OCI-M2 (cell line): ENCODE measurements around the gene PPP2R1B.

Source experiments
- DNase-seq: peaks from one replicate; lab custom pipeline; 2025; ENCODE audit not compliant: unreplicated experiment; lab: John Stamatoyannopoulos, UW

Gene PPP2R1B

GRCh38 chr11:111749646-111750045 lies 16.5 kb downstream of the PPP2R1B start:
- DNase-seq = no peak

DNA sequence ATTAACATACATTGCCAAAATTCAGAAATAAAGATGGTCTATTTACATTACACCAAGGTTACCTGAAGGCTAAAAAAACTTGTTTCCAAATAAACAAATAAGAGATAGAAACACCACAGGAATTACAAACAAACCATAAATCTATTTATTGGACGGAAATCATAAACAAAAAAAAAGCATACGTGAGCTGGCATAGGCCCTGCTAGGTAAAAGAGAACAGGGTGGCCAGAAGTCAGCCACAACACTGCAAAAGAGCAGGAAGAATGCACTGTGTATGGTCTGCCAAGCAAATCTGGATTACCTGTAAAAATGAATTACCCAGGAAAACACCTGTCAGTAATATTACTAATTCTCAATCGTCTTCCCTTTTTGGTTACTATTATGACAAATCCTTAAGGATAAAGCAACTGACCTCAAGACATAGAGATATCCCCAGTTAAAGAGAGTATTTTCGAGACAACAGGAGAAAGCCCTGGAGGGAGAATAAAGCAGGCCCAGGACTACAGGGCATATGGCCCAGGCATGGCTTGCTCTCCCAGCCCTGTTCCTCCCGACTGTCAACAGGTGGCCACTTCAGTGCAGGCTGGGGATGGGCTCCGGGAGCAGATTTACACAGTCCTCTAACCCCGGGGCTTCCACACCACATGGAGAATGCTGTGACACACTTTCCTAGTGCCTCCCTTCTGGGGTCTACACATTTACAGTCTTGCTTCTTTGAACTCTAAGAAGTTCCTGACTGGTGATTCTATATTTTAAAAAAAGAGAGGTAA lies 18.0 kb downstream of the PPP2R1B start:
- no peak for DNase-seq

GRCh38 chr11:111745719-111746504 lies 20.3 kb downstream of the PPP2R1B start:
- DNase-seq = no peak

- no peak for DNase-seq
Observed at GRCh38 chr11:111743700-111744099, 22.5 kb downstream of the PPP2R1B start.

- DNase-seq = no peak
Observed at GRCh38 chr11:111741751-111742150, 24.4 kb downstream of the PPP2R1B start.

GRCh38 chr11:111739299-111739698 lies 26.9 kb downstream of the PPP2R1B start:
- no peak for DNase-seq

DNA sequence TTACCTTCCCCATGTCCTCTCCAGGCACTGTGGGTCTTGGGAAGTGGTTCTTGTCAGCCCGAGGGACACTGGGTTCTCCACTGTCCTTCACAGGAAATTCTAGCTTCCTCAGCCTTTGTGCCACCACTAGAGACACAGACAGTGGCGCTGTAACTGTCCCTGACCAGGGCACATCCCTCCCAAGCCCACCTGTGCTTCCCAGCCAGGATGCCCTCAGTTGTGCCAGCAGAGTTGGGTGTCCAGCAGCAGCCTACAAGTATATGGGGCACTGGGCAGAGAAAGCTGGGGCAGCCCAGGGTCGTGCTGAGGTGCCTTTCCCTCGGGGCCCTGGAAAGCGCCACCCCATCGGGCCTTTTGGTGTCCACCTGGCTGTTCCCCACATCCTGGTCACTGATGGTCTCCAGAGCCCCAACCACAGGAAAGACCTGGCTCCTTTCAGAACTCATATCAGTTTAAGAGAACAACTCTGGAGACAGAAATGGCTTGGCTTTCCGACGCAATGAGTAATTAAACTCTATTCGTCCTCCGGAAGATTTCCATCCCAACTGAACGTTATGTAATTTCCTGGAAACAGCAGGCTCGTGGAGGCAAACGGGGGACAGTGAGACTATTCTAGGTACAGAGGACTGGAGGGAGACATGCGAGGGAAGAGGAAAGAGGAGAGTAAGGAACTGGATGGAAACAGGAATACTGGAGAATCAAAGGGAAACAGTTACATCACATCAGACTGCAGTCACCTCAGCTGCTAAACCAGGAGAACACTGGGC lies 28.6 kb downstream of the PPP2R1B start:
- DNase-seq = no peak

- DNase-seq = no peak
Observed at GRCh38 chr11:111736621-111737443, 29.4 kb downstream of the PPP2R1B start.

DNA sequence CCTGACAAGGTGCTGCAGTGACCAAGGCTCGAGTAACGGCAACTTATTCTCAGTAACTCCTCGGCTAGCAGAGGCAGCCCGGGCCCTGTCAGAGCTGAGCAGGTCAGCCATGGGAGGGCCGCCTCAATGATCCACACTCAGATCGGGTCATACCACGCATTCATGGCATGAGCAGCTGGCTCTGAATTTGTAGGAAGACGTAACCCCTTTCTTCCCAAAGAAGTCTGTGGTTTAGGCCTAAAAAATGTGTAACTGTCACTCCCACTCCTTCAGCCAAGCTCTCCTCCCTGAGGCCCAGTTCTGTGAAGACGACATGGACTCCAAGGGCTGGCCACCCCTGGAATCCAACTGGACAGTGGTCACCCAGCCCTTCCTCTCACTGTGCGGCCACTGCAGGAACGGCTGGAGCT lies 30.0 kb downstream of the PPP2R1B start:
- no peak for DNase-seq

- no peak for DNase-seq
Observed at GRCh38 chr11:111735262-111736116, 30.7 kb downstream of the PPP2R1B start.

DNA sequence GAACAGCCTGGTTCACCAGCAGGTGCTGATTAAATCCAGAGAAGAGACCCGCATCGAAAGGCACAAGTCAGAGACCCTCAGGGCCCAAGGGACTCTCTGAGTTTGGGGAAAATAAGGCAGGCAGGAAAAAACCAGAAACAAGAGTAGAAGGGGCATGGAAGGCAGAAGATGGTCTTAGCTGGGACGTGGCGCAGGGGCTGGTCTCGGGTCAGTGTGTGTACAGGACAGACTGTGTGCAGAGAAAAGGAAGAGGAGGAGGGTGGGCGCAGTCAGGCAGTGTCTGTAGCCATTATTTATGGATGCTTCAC lies 31.3 kb downstream of the PPP2R1B start:
- DNase-seq = no peak

DNA sequence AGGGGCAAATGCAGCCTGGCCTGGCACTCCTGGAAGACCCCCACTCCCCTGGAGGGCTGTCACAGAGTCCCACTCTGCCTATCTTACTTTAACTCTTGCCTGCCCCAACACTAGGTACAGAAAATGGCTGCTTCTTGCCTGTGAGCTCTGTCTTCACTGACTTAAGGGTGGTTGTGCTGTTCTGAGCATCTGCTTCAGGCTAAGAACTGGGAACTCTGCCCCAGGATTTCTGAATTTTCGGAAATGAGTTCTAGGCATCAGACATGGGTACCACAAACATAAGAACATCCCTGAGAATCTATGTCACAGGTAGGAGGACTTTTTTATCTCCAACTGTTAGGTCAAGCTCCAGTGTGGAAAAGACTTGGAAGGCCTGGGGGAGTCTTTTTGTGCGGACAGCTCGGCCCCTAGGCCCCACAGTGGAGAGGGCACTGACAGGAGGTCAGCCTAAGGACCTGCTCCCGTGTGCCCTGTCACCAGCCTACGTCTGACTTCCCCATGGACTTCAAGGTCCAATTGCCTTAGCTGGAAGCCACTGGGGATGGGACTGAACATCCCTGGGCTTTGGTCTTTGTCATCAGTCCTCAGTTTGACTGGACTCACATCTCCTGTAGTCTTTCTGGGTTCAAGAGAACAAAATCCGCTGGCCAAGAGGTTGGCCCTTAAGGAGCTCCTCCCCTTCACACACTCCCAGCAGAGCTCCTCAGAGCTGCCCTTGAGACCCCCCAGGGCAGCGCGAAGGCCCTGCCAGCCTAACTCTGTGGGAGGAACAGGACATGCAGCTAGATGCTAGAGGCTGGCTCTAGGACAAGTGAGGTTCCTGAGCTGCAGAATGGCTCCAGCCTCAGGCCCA lies 31.9 kb downstream of the PPP2R1B start:
- DNase-seq = no peak

- no peak for DNase-seq
Observed at GRCh38 chr11:111733611-111734088, 32.5 kb downstream of the PPP2R1B start.

GRCh38 chr11:111733016-111733415 lies 33.2 kb downstream of the PPP2R1B start:
- no peak for DNase-seq

DNA sequence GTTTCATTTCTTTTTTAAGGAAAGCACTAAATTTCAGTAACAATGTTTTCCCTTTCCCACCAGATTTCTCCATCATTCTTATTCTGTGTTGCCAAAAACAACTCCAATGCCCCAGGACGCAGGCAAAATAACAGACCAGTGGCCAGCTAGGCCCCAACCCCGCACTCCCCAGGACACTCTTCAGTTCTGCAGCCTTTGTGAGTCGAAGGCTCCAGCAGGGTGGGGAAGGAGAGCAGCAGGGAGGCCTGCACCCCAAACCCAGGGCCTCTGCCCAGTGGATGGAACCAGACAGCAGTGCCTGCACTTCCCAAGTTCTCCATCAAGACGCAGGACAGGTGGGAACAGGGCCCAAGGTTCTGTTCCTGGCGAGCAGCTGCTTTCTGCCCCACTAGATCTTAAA lies 34.4 kb downstream of the PPP2R1B start:
- no peak for DNase-seq

DNA sequence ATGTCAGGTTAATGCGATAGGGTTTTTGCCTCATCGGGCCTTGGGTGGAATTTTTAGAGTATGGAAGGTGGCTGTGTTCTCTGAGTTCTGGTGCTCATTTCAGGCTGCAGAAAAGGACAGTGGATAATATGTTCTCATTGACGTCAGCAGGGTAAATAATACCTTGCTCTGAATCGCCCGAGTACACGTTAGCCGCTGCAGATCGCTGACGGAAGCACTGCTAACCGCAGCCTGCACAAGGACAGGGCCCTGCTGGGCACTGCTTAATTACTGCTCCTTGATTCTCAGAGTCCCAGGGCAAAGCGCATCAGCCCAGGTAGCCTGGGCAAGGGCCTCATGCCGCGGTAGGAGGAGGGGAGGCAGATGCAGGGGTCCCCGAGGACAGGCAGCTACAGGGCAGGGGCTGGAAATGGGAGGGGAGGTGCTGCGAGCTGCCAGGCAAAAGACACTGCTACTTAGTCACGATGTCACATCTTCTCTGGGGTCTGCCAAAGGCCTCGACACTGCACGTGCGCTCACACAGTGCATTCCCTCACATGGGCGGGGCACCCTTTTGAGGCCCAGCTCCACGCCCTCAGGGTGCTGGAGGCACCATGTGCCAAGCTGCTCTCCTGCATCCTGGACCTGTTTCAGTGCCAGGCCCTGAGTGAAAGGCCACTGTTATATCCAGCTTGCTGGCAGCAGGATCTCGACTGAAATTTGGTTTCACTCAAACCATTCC lies 35.2 kb downstream of the PPP2R1B start:
- DNase-seq = no peak

GRCh38 chr11:111729831-111730311 lies 36.3 kb downstream of the PPP2R1B start:
- DNase-seq = no peak
